Measurements from ENCODE around the gene JUNB.
"Not testable (repeated sequence)": the region's sequence is repeated elsewhere in the genome, so short reads cannot be mapped to it uniquely, and the experiment has no call there.

The JUNB gene

GRCh38 chr19:12789904-12790619, 1.2 kb upstream of the JUNB start:
- DNase-seq, result peak; percentile 82

DNA sequence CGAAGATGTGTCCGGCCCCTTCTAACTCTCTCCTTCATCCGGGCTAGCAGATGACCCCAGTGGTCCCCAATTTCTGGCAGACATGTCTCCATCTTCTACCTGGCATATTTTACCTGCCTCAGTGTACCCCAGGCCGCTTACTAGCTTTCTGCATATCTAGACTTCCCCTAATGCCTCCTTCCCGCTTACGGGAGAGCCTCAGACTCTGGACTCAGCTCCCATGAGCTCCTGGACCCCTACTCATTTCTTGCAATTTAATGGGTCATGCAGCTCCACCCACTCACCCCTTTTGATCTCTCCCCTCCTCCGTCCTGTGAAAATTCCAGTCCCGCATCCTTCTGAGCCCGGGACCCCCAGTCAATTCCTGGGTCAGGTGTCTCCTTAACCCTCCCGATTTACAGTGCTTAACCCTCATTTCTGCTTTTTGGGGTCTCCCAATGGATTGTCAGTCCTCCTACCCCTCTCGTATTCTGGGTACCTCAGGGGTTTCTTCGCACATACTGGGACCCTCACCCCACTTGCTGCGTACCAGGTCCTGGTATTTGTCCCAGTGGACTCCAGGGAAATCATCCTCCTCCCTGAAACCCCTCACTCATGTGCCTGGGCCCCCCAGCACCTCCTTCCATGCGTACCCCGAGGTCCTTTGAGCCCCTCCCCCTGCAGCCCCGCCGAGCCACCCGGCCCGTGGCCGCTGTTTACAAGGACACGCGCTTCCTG, 500 bp upstream of the JUNB start:
- peak; percentile 10 for DNase-seq

GRCh38 chr19:12792051-12792852, 966 bp downstream of the JUNB start:
- DNase-seq, result peak; percentile 79

- peak; percentile 56 for DNase-seq
These were observed 1.6 kb downstream of the JUNB start for GRCh38 chr19:12792853-12793289.

- peak; percentile 89 for DNase-seq
These were observed 2.3 kb downstream of the JUNB start for GRCh38 chr19:12793290-12794195.

- DNase-seq, result peak; percentile 35
These were observed 3.1 kb downstream of the JUNB start for GRCh38 chr19:12794196-12794941.

DNA sequence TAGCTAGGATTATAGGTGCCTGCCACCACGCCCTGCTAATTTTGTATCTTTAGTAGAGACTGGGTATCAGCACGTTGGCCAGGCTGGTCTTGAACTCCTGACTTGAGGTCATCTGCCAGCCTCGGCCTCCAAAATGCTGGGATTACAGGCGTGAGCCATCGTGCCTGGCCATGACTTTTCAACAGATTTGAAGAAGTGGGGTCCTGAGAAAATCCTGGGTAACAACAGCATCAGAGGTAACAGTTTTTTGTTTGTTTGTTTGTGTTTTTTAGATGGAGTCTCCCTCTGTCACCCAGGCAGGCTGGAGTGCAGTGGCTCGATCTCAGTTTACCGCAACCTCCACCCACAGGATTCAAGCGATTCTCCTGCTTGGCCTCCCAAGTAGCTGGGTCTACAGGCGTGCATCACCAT, 3.7 kb downstream of the JUNB start:
- no peak for DNase-seq

DNA sequence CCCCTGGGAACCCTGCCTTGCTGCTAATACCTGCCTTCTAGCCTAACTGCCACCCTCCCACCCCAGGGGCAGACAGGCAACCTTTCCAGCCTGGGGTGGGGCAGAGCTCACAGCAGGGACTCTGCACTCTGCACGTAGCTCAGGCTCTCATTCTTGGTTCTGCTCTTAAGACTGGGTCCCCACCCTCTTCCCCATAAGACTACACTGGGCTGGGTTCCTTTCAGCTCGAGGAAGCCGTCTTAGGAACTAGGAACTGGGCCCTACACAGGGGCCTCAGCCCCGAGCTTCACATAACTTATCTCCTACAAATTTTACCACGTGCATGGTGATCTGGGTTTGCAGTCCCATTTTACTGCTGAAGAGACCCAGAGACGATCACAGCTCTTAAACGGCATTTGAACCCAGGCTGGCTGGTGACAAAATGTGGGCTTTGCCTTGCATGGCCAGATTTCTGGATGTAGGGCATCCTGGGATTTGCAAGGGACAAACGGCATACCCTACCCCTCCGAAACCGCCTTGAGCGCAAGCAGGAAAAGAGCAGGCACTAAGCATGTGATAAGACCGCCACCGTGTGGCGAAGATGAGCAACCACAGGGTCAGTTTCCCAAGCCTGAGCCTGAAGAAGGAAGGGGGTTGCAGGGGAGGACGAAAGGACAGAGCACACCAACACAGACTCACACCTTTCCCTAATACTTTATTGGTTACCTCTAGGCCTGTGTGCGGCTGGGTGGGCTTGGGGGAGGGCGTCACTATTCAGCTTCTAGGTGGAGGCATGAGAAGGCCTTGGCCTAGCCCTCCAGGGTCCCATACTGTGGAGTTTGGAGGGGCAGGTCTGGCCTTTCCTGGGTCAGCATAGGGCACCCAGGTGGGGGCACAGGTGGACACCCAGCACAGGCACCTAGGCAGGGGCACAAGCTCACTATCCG, 5.1 kb downstream of the JUNB start:
- peak; percentile 85 for DNase-seq

- DNase-seq, result no peak
These were observed 5.9 kb downstream of the JUNB start for GRCh38 chr19:12797141-12797587.

- not testable (repeated sequence) for DNase-seq
These were observed 6.3 kb downstream of the JUNB start for GRCh38 chr19:12797607-12798006.

GRCh38 chr19:12799742-12800465, 8.6 kb downstream of the JUNB start:
- DNase-seq, result no peak

DNA sequence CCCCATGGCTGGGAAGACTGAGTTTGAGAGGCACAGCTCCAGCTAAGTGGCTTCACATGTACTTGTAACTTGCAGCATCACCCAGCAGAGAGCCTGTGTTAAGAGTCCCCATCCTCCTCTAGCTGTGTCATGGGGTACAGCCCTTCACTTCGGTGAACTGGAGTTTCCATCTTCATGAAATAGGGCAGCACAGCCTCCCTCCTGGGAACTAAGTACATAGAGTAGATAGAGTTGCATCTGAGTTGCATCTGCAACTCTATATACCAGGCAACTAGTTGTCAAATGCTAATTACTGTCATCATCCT, 9.1 kb downstream of the JUNB start:
- no peak for DNase-seq

GRCh38 chr19:12800923-12801465, 9.7 kb downstream of the JUNB start:
- no peak for DNase-seq

- peak; percentile 73 for DNase-seq
These were observed 10.4 kb downstream of the JUNB start, which contains the start of the genes PRDX2 and THSD8 for GRCh38 chr19:12801466-12802266. TSS of gene PRDX2 (minus strand) at chr19:12801800. CDS start at chr19:12801261, 539 bp downstream. TSS of gene THSD8 (plus strand) at chr19:12802069. CDS start at chr19:12802072, 3 bp downstream.

- no peak for DNase-seq
These were observed 11.2 kb downstream of the JUNB start for GRCh38 chr19:12802267-12803106.

DNA sequence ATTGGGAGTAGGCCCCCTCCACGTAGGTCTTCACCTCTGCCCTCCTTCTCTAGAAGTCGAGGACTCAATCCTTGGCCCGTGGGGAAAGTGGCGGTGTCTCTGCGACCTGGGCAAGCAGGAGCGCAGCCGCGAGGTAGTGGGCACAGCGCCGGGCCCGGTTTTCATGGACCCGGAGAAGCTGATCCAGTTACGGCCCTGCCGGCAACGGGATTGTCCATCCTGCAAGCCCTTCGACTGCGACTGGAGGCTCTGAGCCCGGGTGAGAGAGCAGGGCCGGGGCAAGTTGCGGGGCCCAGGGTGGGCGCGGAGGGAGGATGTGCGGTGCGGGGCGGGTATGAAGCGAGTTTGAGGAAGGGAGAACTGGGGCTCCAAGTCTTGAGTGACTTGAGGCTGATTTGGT, 12.8 kb downstream of the JUNB start:
- no peak for DNase-seq

DNA sequence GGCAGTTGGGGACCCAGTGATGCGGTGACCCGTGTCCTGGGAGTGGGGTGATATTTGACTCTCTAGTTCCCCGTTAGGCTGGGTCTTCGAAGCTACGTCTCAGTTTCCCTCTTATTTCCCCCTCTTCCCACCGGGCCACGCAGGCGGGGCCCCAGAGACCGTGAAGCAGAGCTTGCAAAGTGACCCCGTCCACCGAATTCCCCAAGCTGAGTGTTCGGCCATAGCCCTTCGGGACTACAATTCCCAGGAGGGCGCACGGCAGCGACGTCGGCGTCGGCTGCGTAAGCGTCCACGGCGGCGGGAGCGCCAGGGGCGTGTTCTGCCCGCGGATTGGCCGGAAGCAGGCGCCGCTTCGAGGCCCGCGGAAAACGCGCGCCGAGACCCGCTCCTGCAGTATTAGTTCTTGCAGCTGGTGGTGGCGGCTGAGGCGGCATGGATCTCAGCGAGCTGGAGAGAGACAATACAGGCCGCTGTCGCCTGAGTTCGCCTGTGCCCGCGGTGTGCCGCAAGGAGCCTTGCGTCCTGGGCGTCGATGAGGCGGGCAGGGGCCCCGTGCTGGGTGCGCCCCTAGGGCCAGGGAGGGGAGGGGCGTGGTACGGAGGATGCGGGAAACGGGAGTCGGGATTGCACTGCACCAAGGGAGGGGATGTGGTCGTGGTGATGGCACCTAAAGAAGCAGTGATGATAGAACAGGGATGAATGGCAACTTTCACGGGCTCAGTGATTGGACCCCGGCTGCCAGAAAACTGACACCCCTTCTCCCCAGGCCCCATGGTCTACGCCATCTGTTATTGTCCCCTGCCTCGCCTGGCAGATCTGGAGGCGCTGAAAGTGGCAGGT, 15.2 kb downstream of the JUNB start, which contains the start of gene RNASEH2A:
RNASEH2A (plus strand) TSS at position 343 of the 840 bp plus-strand sequence; CDS start at position 433, 90 bp downstream.
- DNase-seq, result peak; percentile 98

Measured in NCI-H2171 treated with DMSO at 0.1 percent for 48 hours (cell line).